Body of pancreas (tissue), 4 donors: Measurements from ENCODE around the gene MELTF.

Source experiments
- CTCF ChIP-seq, 7 experiments: fragments of 450-650 bp in 4 of 7; fragments of 200-600 bp in 3 of 7; sonication (generic) in 3 of 7; IDR thresholded peaks; one replicate each; pipeline ENCODE4 v1.5.1; 2016 to 2019; ENCODE audit warnings: antibody characterized with exemption in 7 of 7
- POLR2A ChIP-seq, 3 donors: fragments of 450-650 bp; IDR thresholded peaks; one replicate each; pipeline ENCODE4 v1.6.1; 2016; ENCODE audit warnings: antibody characterized with exemption in 3 of 3, mild to moderate bottlenecking in 2 of 3

- TF ChIP-seq POLR2A (IDR thresholded peaks at IDR 0.05) (no peak), CTCF (IDR thresholded peaks at IDR 0.05) (no peak)
These were observed 32.3 kb downstream of the MELTF start for GRCh38 chr3:196997311-196997710.
